D341Med (cell line): ENCODE data around the gene TNIP1.

Experiments used
- DNase-seq: peaks from one replicate; pipeline ENCODE4 v3.0.0; 2012; ENCODE audit warnings: low spot score

Gene TNIP1

GRCh38 chr5:151040211-151040747 is 40.6 kb downstream of the TNIP1 start:
- DNase-seq = no peak

- no peak for DNase-seq
These were observed 41.2 kb downstream of the TNIP1 start for GRCh38 chr5:151039665-151040064.

- no peak for DNase-seq
These were observed 42.0 kb downstream of the TNIP1 start for GRCh38 chr5:151038801-151039238.

- DNase-seq = no peak
These were observed 42.5 kb downstream of the TNIP1 start for GRCh38 chr5:151038412-151038745.

GRCh38 chr5:151037561-151038411 is 43.0 kb downstream of the TNIP1 start:
- DNase-seq = no peak

- DNase-seq = peak; percentile 64
These were observed 44.3 kb downstream of the TNIP1 start for GRCh38 chr5:151036556-151036955.

GRCh38 chr5:151034422-151035379 is 46.1 kb downstream of the TNIP1 start:
- no peak for DNase-seq

- DNase-seq = no peak
These were observed 47.5 kb downstream of the TNIP1 start for GRCh38 chr5:151033217-151033934.

GRCh38 chr5:151031554-151031953 is 49.3 kb downstream of the TNIP1 start:
- DNase-seq = no peak

GRCh38 chr5:151030379-151030778 is 50.5 kb downstream of the TNIP1 start:
- DNase-seq = no peak

GRCh38 chr5:151030056-151030336 is 50.8 kb downstream of the TNIP1 start:
- DNase-seq = no peak

- no peak for DNase-seq
These were observed 51.4 kb downstream of the TNIP1 start for GRCh38 chr5:151029179-151030055.

GRCh38 chr5:151028717-151029116 is 52.1 kb downstream of the TNIP1 start:
- no peak for DNase-seq

- DNase-seq = no peak
These were observed 52.8 kb downstream of the TNIP1 start for GRCh38 chr5:151027961-151028479.

GRCh38 chr5:151026679-151027078 is 54.2 kb downstream of the TNIP1 start:
- no peak for DNase-seq

- DNase-seq = no peak
These were observed 54.7 kb downstream of the TNIP1 start for GRCh38 chr5:151026088-151026487.

- no peak for DNase-seq
These were observed 55.6 kb downstream of the TNIP1 start for GRCh38 chr5:151025250-151025606.

- DNase-seq = no peak
These were observed 56.2 kb downstream of the TNIP1 start for GRCh38 chr5:151024440-151025249.

GRCh38 chr5:151023651-151024050 is 57.2 kb downstream of the TNIP1 start:
- no peak for DNase-seq

- DNase-seq = no peak
These were observed 57.7 kb downstream of the TNIP1 start for GRCh38 chr5:151023047-151023615.
